ENCODE measurements around the gene ASAH2.

- TF ChIP-seq CTCF (IDR thresholded peaks at IDR 0.05): no peak
- TF ChIP-seq POLR2A (IDR thresholded peaks at IDR 0.05): no peak
Measured at GRCh38 chr10:50294582-50294981, 43.3 kb upstream of the ASAH2 start.

All from heart left ventricle (tissue), 13 donors.